Chondrocyte (in vitro differentiated cells): Measurements from ENCODE around the gene XIRP2. TPM values are rescaled to one million over a fixed set of nuclear protein-coding genes. Genes with fewer than 3 reads are reported as not detected.

Experiments used
- DNase-seq: peaks from one replicate; pipeline ENCODE4 v3.0.0; 2021; ENCODE audit warnings: mixed read lengths, low spot score
- H3K27ac Mint-ChIP-seq: one replicate; pipeline ENCODE4 v1.8.0; 2021; ENCODE audit warnings: mild to moderate bottlenecking, moderate library complexity, mixed read lengths; ENCODE audit not compliant: unreplicated experiment
- H3K27me3 Mint-ChIP-seq: 2 replicates; pipeline ENCODE4 v1.8.0; 2021; ENCODE audit warnings: low read depth, mixed read lengths
- H3K36me3 Mint-ChIP-seq: 2 replicates; pipeline ENCODE4 v1.8.0; 2021; ENCODE audit warnings: low read depth, mixed read lengths
- H3K4me1 Mint-ChIP-seq: 2 replicates; pipeline ENCODE4 v1.8.0; 2021; ENCODE audit warnings: low read depth, mild to moderate bottlenecking, mixed read lengths
- H3K4me3 Mint-ChIP-seq: one replicate; pipeline ENCODE4 v1.8.0; 2021; ENCODE audit warnings: mild to moderate bottlenecking, moderate library complexity, mixed read lengths; ENCODE audit not compliant: unreplicated experiment
- H3K9me3 Mint-ChIP-seq: 2 replicates; pipeline ENCODE4 v1.8.0; 2021; ENCODE audit warnings: low read depth, mixed read lengths
- CTCF ChIP-seq: fragments of 200-600 bp; sonication (generic); IDR thresholded peaks from 2 replicates; pipeline ENCODE4 v1.5.0; 2021; ENCODE audit warnings: antibody characterized with exemption, mild to moderate bottlenecking, moderate library complexity
- total RNA-seq: library from RNA; stranded (reverse); gene quantifications from 3 replicates; pipeline ENCODE4 v1.2.1, GENCODE V29; 2021

Gene XIRP2
- total RNA-seq, 1 donor from 2014 or later, result not detected

- no peak for DNase-seq
- Mint-ChIP-seq H3K4me1 (peaks cover 30% of the 10 kb centered on the region), H3K4me3 (no peak overlapping the region), H3K9me3 (no peaks in the 10 kb centered on the region), H3K36me3 (no peaks in the 10 kb centered on the region), H3K27ac (no peak overlapping the region), H3K27me3 (no peaks in the 10 kb centered on the region)
- no peak for TF ChIP-seq CTCF
Measured at GRCh38 chr2:167200019-167200418, 311.7 kb downstream of the XIRP2 start.

DNA sequence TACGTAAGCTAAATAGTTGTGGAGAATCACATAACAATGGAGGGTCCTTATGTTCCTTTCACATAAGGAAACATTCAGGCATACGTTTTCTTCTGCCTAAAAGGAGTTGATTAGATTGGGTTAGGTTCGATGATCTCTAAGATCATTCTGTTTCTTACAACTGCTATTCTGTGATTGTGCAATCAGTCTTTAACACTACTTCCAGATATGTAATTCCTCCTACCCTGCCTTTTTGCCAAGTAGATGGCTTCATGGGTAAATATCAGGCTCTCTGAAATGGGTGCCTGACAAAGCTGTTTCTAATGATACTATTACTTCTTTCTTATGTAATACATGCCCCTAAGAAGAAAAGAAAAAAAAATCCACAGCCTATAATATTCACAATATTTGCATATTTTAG, 321.5 kb downstream of the XIRP2 start:
- Mint-ChIP-seq H3K4me1 (peaks cover 6% of the 10 kb centered on the region), H3K4me3 (no peak overlapping the region), H3K9me3 (no peaks in the 10 kb centered on the region), H3K27me3 (no peaks in the 10 kb centered on the region), H3K27ac (no peak overlapping the region), H3K36me3 (no peaks in the 10 kb centered on the region)
- no peak for DNase-seq
- TF ChIP-seq CTCF, result no peak

- H3K27ac Mint-ChIP-seq, result no peak overlapping the region
- TF ChIP-seq CTCF, result peak; percentile 94
Measured at GRCh38 chr2:167212014-167212648, 323.9 kb downstream of the XIRP2 start.

GRCh38 chr2:167215595-167215994, 327.3 kb downstream of the XIRP2 start:
- no peak overlapping the region for H3K27ac Mint-ChIP-seq
- no peak for DNase-seq
- TF ChIP-seq CTCF, result no peak
- peaks cover 6% of the 10 kb centered on the region for H3K4me1 Mint-ChIP-seq
- H3K36me3 Mint-ChIP-seq, result no peaks in the 10 kb centered on the region
- no peak overlapping the region for H3K4me3 Mint-ChIP-seq
- no peaks in the 10 kb centered on the region for H3K9me3 Mint-ChIP-seq
- no peaks in the 10 kb centered on the region for H3K27me3 Mint-ChIP-seq

More at GRCh38 chr2:167212014-167212648, 323.9 kb downstream of the XIRP2 start:
- Mint-ChIP-seq H3K4me1 (peaks cover 6% of the 10 kb centered on the region), H3K4me3 (no peak overlapping the region), H3K9me3 (no peaks in the 10 kb centered on the region), H3K36me3 (no peaks in the 10 kb centered on the region), H3K27me3 (no peaks in the 10 kb centered on the region)
- no peak for DNase-seq

GRCh38 chr2:167237478-167237877, 349.2 kb downstream of the XIRP2 start:
- peaks cover 2% of the 10 kb centered on the region for H3K27me3 Mint-ChIP-seq
- no peaks in the 10 kb centered on the region for H3K36me3 Mint-ChIP-seq
- TF ChIP-seq CTCF, result no peak
- no peaks in the 10 kb centered on the region for H3K4me1 Mint-ChIP-seq
- DNase-seq, result no peak
- no peaks in the 10 kb centered on the region for H3K9me3 Mint-ChIP-seq
- H3K4me3 Mint-ChIP-seq, result no peak overlapping the region
- H3K27ac Mint-ChIP-seq, result no peak overlapping the region
